ENCODE data around the gene SPATA20.

Gene SPATA20

GRCh38 chr17:50582741-50583140 lies 35.8 kb downstream of the SPATA20 start:
- peaks cover 94% of the 10 kb centered on the region for H3K27me3 ChIP-seq (ENCODE audit: insufficient read depth, low read depth)
- H3K27ac ChIP-seq: no peak overlapping the region
- TF ChIP-seq CTCF (conservative IDR thresholded peaks at IDR 0.05; ENCODE audit: low read depth, low read length): no peak
- H3K4me3 ChIP-seq (IDR thresholded peaks at IDR 0.05; ENCODE audit: insufficient read depth, low read depth, low read length): no peak overlapping the region
- H2AFZ ChIP-seq (ENCODE audit: low read depth): no peak overlapping the region
- H3K4me2 ChIP-seq: no peak overlapping the region
- no peak overlapping the region for H3K9ac ChIP-seq
- H3K36me3 ChIP-seq (ENCODE audit: insufficient read depth): no peaks in the 10 kb centered on the region
- no peaks in the 10 kb centered on the region for H4K20me1 ChIP-seq (ENCODE audit: insufficient read depth)
- no peaks in the 10 kb centered on the region for H3K79me2 ChIP-seq (ENCODE audit: insufficient read depth, low read depth)
- H3K4me1 ChIP-seq (ENCODE audit: low read depth, poor library complexity, severe bottlenecking): no peaks in the 10 kb centered on the region

DNA sequence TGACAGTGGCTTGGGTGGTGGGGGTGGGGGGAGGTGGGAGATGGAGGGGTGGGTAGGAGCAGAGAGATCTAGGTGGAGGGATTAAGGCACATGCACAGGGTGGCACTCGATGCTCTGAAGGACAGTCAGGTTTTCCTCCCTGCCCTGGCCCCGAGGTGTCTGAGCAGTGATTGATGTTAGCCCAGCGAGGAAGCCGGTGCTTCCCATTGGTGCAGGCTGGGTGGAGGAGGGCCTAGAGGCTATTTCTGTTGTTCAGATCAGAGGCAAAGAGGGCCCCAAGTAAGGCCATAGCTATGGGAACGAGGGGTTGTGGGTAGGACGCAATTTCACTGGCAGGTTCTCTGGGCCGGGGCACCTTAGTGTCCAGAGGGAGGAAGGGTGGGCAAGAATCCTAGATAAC lies 36.7 kb downstream of the SPATA20 start:
- no peaks in the 10 kb centered on the region for H4K20me1 ChIP-seq (ENCODE audit: insufficient read depth)

GRCh38 chr17:50584116-50584515 lies 37.1 kb downstream of the SPATA20 start:
- Histone ChIP-seq H3K4me2 (no peak overlapping the region), H4K20me1 (ENCODE audit: insufficient read depth) (no peaks in the 10 kb centered on the region), H3K27me3 (ENCODE audit: insufficient read depth, low read depth) (peaks cover 94% of the 10 kb centered on the region), H3K4me1 (ENCODE audit: low read depth, poor library complexity, severe bottlenecking) (no peaks in the 10 kb centered on the region), H2AFZ (ENCODE audit: low read depth) (no peak overlapping the region), H3K79me2 (ENCODE audit: insufficient read depth, low read depth) (no peaks in the 10 kb centered on the region), H3K9ac (no peak overlapping the region), H3K4me3 (IDR thresholded peaks at IDR 0.05; ENCODE audit: insufficient read depth, low read depth, low read length) (no peak overlapping the region), H3K27ac (no peak overlapping the region), H3K36me3 (ENCODE audit: insufficient read depth) (no peaks in the 10 kb centered on the region)
- no peak for TF ChIP-seq CTCF (conservative IDR thresholded peaks at IDR 0.05; ENCODE audit: low read depth, low read length)

More for the DNA sequence above, 36.7 kb downstream of the SPATA20 start:
- Histone ChIP-seq H3K79me2 (ENCODE audit: insufficient read depth, low read depth) (no peaks in the 10 kb centered on the region), H2AFZ (ENCODE audit: low read depth) (no peak overlapping the region), H3K4me3 (IDR thresholded peaks at IDR 0.05; ENCODE audit: insufficient read depth, low read depth, low read length) (no peak overlapping the region), H3K27ac (no peak overlapping the region), H3K4me2 (no peak overlapping the region), H3K4me1 (ENCODE audit: low read depth, poor library complexity, severe bottlenecking) (no peaks in the 10 kb centered on the region), H3K9ac (no peak overlapping the region), H3K36me3 (ENCODE audit: insufficient read depth) (no peaks in the 10 kb centered on the region), H3K27me3 (ENCODE audit: insufficient read depth, low read depth) (peaks cover 94% of the 10 kb centered on the region)
- TF ChIP-seq CTCF (conservative IDR thresholded peaks at IDR 0.05; ENCODE audit: low read depth, low read length): no peak

GRCh38 chr17:50584749-50585148 lies 37.8 kb downstream of the SPATA20 start:
- no peak overlapping the region for H3K4me2 ChIP-seq
- no peak overlapping the region for H3K9ac ChIP-seq
- no peaks in the 10 kb centered on the region for H3K4me1 ChIP-seq (ENCODE audit: low read depth, poor library complexity, severe bottlenecking)
- H4K20me1 ChIP-seq (ENCODE audit: insufficient read depth): no peaks in the 10 kb centered on the region
- no peak overlapping the region for H2AFZ ChIP-seq (ENCODE audit: low read depth)
- H3K27ac ChIP-seq: no peak overlapping the region
- no peak overlapping the region for H3K4me3 ChIP-seq (IDR thresholded peaks at IDR 0.05; ENCODE audit: insufficient read depth, low read depth, low read length)
- H3K36me3 ChIP-seq (ENCODE audit: insufficient read depth): no peaks in the 10 kb centered on the region
- peaks cover 93% of the 10 kb centered on the region for H3K27me3 ChIP-seq (ENCODE audit: insufficient read depth, low read depth)
- no peaks in the 10 kb centered on the region for H3K79me2 ChIP-seq (ENCODE audit: insufficient read depth, low read depth)
- no peak for TF ChIP-seq CTCF (conservative IDR thresholded peaks at IDR 0.05; ENCODE audit: low read depth, low read length)
